Measurements from ENCODE around the gene CCT6B. TPM values are rescaled to one million over a fixed set of nuclear protein-coding genes. Genes with fewer than 3 reads are reported as not detected.

The CCT6B gene
- total RNA-seq, 4 donors from 2014 or later, result 1.4 to 5.4 (median 2.8) TPM

- ATAC-seq, result no peak
- in situ Hi-C loops (cut with MboI; ENCODE audit: low sequenced_read_pairs in 4 of 4), result loop anchor here in 3 of 4 donors (25.0 kb wide), 2 partner anchors 100 to 575 kb away; partner anchors contain the start of gene SLFN14 (in 2 of the 3)
- intact Hi-C loops (cut with DNase I; ENCODE audit: low total_unique reads), result loop anchor here (10.0 kb wide), 1 partner anchor 258 kb away; the partner anchor contains the start of gene SLFN5
Measured at GRCh38 chr17:34987232-34987631, 26.0 kb upstream of the CCT6B start.

DNA sequence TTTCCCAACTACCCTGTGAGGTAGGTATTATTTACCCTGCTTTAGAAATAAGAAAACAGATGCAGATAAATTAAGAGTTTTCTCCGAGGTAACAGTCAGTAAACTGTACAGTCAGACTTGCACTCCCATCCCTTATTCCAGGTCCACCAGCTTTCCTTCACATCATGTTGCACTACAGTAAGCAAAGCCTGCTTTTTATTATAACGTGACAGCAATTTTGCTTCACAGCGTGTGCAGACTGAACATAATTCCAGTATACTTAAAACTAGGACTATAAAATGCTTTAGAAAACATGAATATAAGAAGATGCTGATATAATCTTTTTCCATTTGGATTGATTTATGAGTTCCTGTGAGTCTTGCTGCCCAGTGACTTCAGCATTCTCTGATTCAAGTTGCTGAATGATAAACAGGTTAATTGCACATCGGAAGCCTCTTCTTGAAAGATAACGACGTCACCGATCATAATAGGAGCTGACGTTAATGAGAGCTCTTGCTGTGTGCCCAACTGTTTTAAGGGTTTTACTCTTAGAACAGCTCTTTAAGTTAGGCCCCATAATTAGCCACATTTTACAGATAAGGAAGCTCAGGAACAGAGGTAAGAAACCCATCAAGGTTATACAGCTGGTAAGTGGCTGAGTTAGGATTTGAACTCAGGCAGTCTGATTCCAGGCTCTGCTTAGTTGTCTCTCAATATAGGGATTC is 20.4 kb upstream of the CCT6B start:
- ATAC-seq (no peak), DNase-seq (no peak)
- Histone ChIP-seq H3K27ac (peak overlapping the region; percentile 92 to 98 (median 96)), H3K36me3 (peaks cover 0 to 20% of the 10 kb centered on the region in 2 donors), H3K9me3 (no peaks in the 10 kb centered on the region), H3K4me3 (peak overlapping the region; percentile 81 to 99 (median 86)), H3K4me1 (peaks cover 16 to 30% of the 10 kb centered on the region in 2 donors), H3K27me3 (no peaks in the 10 kb centered on the region)
- intact Hi-C loops (cut with DNase I; ENCODE audit: low total_unique reads), result loop anchor here (2.0 to 10.0 kb wide), 5 partner anchors 31 to 263 kb away; partner anchors contain the start of genes RFFL, SLFN5 and UNC45B
- no peak for TF ChIP-seq POLR2A (IDR thresholded peaks at IDR 0.05)
- TF ChIP-seq, protein P1, sequence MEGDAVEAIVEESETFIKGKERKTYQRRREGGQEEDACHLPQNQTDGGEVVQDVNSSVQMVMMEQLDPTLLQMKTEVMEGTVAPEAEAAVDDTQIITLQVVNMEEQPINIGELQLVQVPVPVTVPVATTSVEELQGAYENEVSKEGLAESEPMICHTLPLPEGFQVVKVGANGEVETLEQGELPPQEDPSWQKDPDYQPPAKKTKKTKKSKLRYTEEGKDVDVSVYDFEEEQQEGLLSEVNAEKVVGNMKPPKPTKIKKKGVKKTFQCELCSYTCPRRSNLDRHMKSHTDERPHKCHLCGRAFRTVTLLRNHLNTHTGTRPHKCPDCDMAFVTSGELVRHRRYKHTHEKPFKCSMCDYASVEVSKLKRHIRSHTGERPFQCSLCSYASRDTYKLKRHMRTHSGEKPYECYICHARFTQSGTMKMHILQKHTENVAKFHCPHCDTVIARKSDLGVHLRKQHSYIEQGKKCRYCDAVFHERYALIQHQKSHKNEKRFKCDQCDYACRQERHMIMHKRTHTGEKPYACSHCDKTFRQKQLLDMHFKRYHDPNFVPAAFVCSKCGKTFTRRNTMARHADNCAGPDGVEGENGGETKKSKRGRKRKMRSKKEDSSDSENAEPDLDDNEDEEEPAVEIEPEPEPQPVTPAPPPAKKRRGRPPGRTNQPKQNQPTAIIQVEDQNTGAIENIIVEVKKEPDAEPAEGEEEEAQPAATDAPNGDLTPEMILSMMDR (IDR thresholded peaks at IDR 0.05 in 4 of 5, conservative IDR thresholded peaks at IDR 0.05 in 1 of 5), result no peak
- in situ Hi-C loops (cut with MboI; ENCODE audit: low sequenced_read_pairs in 4 of 4), result loop anchor here in 3 of 4 donors (25.0 kb wide), 2 partner anchors 106 to 581 kb away; partner anchors contain the start of gene SLFN14 (in 2 of the 3)

More at GRCh38 chr17:34987232-34987631, 26.0 kb upstream of the CCT6B start:
- DNase-seq, result no peak
- no peak overlapping the region for H3K4me3 ChIP-seq
- H3K27me3 ChIP-seq, result no peaks in the 10 kb centered on the region
- no peaks in the 10 kb centered on the region for H3K9me3 ChIP-seq
- H3K27ac ChIP-seq, result no peak overlapping the region
- H3K4me1 ChIP-seq, result peaks cover 1 to 10% of the 10 kb centered on the region in 2 donors
- TF ChIP-seq, protein P1 (IDR thresholded peaks at IDR 0.05 in 4 of 5, conservative IDR thresholded peaks at IDR 0.05 in 1 of 5), result no peak
- TF ChIP-seq POLR2A (IDR thresholded peaks at IDR 0.05), result no peak
- peaks cover 0 to 68% of the 10 kb centered on the region in 2 donors for H3K36me3 ChIP-seq

GRCh38 chr17:34980681-34981537 is 19.6 kb upstream of the CCT6B start:
- peak overlapping the region; percentile 92 to 98 (median 96) for H3K27ac ChIP-seq
- H3K9me3 ChIP-seq, result no peaks in the 10 kb centered on the region
- H3K4me3 ChIP-seq, result peak overlapping the region; percentile 81 to 99 (median 86)
- peaks cover 16 to 30% of the 10 kb centered on the region in 2 donors for H3K4me1 ChIP-seq
- intact Hi-C loops (cut with DNase I; ENCODE audit: low total_unique reads) (loop anchor here (1.0 to 10.0 kb wide), 6 partner anchors 20 to 264 kb away; partner anchors contain the start of genes CCT6B, RFFL, SLFN5 and UNC45B), in situ Hi-C loops (cut with MboI; ENCODE audit: low sequenced_read_pairs in 4 of 4) (loop anchor here in 3 of 4 donors (25.0 kb wide), 2 partner anchors 106 to 581 kb away; partner anchors contain the start of gene SLFN14 (in 2 of the 3))
- no peaks in the 10 kb centered on the region for H3K27me3 ChIP-seq
- peaks cover 0 to 13% of the 10 kb centered on the region in 2 donors for H3K36me3 ChIP-seq
- peak; percentile 47 to 53 for DNase-seq
- peak; percentile 89 to 93 for ATAC-seq
- TF ChIP-seq, protein P1 (IDR thresholded peaks at IDR 0.05 in 4 of 5, conservative IDR thresholded peaks at IDR 0.05 in 1 of 5), result peak in 1 of 5 experiments; percentile 30
- TF ChIP-seq POLR2A (IDR thresholded peaks at IDR 0.05), result no peak

- in situ Hi-C loops (cut with MboI; ENCODE audit: low sequenced_read_pairs in 4 of 4) (loop anchor here in 3 of 4 donors (25.0 kb wide), 2 partner anchors 107 to 582 kb away; partner anchors contain the start of gene SLFN14 (in 2 of the 3)), intact Hi-C loops (cut with DNase I; ENCODE audit: low total_unique reads) (loop anchor here (1.0 to 10.0 kb wide), 6 partner anchors 19 to 264 kb away; partner anchors contain the start of genes CCT6B, RFFL, SLFN5 and UNC45B)
- peaks cover 0 to 7% of the 10 kb centered on the region in 2 donors for H3K36me3 ChIP-seq
Measured at GRCh38 chr17:34980353-34980680, 19.1 kb upstream of the CCT6B start, which contains the start of gene LIG3. Gene LIG3 (plus strand): TSS chr17:34980512. CDS start chr17:34983006, 2,494 bp downstream.

More at GRCh38 chr17:34980353-34980680, 19.1 kb upstream of the CCT6B start, which contains the start of gene LIG3:
- no peaks in the 10 kb centered on the region for H3K27me3 ChIP-seq
- DNase-seq (peak; percentile 93 to 94), ATAC-seq (peak; percentile 90 to 96)
- TF ChIP-seq, protein P1 (IDR thresholded peaks at IDR 0.05 in 4 of 5, conservative IDR thresholded peaks at IDR 0.05 in 1 of 5), result no peak
- peak; percentile 92 to 94 for TF ChIP-seq POLR2A (IDR thresholded peaks at IDR 0.05)
- peaks cover 16 to 30% of the 10 kb centered on the region in 2 donors for H3K4me1 ChIP-seq
- peak within 1 kb of the TSS; percentile 92 to 98 (median 96) for H3K27ac ChIP-seq
- H3K4me3 ChIP-seq, result peak within 1 kb of the TSS; percentile 81 to 99 (median 86)
- H3K9me3 ChIP-seq, result no peaks in the 10 kb centered on the region
